HepG2 (cell line): ENCODE measurements around the gene ESR2. TPM values are rescaled to one million over a fixed set of nuclear protein-coding genes. Genes with fewer than 3 reads are reported as not detected.

ENCODE experiments used
- ATAC-seq: fragments of 200-7000 bp; cut with Tn5 transposase; 3 replicates; pipeline ENCODE4 v1.9.1; 2020; ENCODE audit warnings: mild to moderate bottlenecking, moderate library complexity
- BruUV-seq: library from RNA; stranded (reverse); fragments of 400-500 nt; replicated peaks from 2 replicates; lab custom pipeline; 2021; lab: Mats Ljungman, UMichigan
- CTCF ChIA-PET: fragments of 300-600 bp; formaldehyde crosslinking; extraction: SDS; loops from one replicate; lab custom pipeline; 2021; ENCODE audit warnings: low total read pairs, inconsistent platforms, low intra/inter-chr PET ratio; lab: Yijun Ruan, JAX
- POLR2A ChIA-PET: fragments of 350-600 bp; sonication (Branson Sonifier 250); formaldehyde crosslinking; loops from one replicate; lab custom pipeline; 2020; ENCODE audit warnings: antibody characterized with exemption, inconsistent platforms; lab: Yijun Ruan, JAX
- DNase-seq: peaks from one replicate; pipeline ENCODE4 v3.0.0-alpha.2; 2015; ENCODE audit warnings: low spot score
- FAIRE-seq: peaks from 3 replicates; lab custom pipeline; 2011; peaks lifted over from hg19 to GRCh38; lab: Jason Lieb, UNC
- H2AFZ ChIP-seq: one replicate; pipeline ENCODE4 v1.6.1; 2011; ENCODE audit warnings: low read length, inconsistent platforms
- H3K27ac ChIP-seq: fragments of 300-600 bp; 3 replicates; pipeline ENCODE4 v1.8.0; 2011; ENCODE audit warnings: mixed run types, mild to moderate bottlenecking, mixed read lengths, low read length, inconsistent platforms; ENCODE audit not compliant: insufficient read depth; ENCODE audit errors: extremely low read length
- H3K27me3 ChIP-seq, 2 experiments: fragments of 200-600 bp in 1 of 2; 2 replicates in 1 of 2; 3 replicates in 1 of 2; pipeline versions ENCODE4 v1.6.0 to v1.8.0; 2011; ENCODE audit warnings: low read length in 2 of 2, mild to moderate bottlenecking in 2 of 2, moderate library complexity in 2 of 2, inconsistent platforms in 1 of 2; ENCODE audit not compliant: insufficient read depth in 2 of 2, control insufficient read depth in 1 of 2
- H3K36me3 ChIP-seq, 2 experiments: fragments of 200-600 bp in 1 of 2; replicated peaks in 1 of 2; 2 replicates in 1 of 2; 3 replicates in 1 of 2; pipeline versions ENCODE4 v1.5.1 to v1.8.0; 2011; ENCODE audit warnings: low read length in 2 of 2, inconsistent platforms in 1 of 2; ENCODE audit not compliant: insufficient read depth in 2 of 2, control insufficient read depth in 1 of 2
- H3K4me1 ChIP-seq: 2 replicates; pipeline ENCODE4 v1.5.1; 2012; ENCODE audit warnings: low read length, inconsistent platforms; ENCODE audit not compliant: insufficient read depth
- H3K4me2 ChIP-seq: 2 replicates; pipeline ENCODE4 v1.6.0; 2011; ENCODE audit warnings: low read depth, low read length, inconsistent platforms
- H3K4me3 ChIP-seq, 3 experiments: fragments of 200-600 bp in 1 of 3; sonication (generic), shearing (Covaris generic) in 1 of 3; replicated peaks in 1 of 3; 2 replicates each; pipeline ENCODE4 v1.5.1; 2011 to 2016; ENCODE audit warnings: low read length in 3 of 3, inconsistent platforms in 2 of 3, low read depth in 2 of 3, mild to moderate bottlenecking in 2 of 3, control low read depth in 1 of 3, mixed read lengths in 1 of 3; ENCODE audit not compliant: insufficient read depth in 1 of 3
- H3K79me2 ChIP-seq: one replicate; pipeline ENCODE4 v1.6.1; 2011; ENCODE audit warnings: low read length, inconsistent platforms; ENCODE audit not compliant: insufficient read depth
- H3K9ac ChIP-seq: 2 replicates; pipeline ENCODE4 v1.6.0; 2011; ENCODE audit warnings: mild to moderate bottlenecking, low read depth, low read length, inconsistent platforms; ENCODE audit not compliant: insufficient read depth
- H3K9me3 ChIP-seq: 2 replicates; pipeline ENCODE4 v1.5.1; 2012; ENCODE audit warnings: mild to moderate bottlenecking, low read length
- H4K20me1 ChIP-seq: 2 replicates; pipeline ENCODE4 v1.6.0; 2011; ENCODE audit warnings: inconsistent platforms, mild to moderate bottlenecking, low read length, moderate library complexity; ENCODE audit not compliant: insufficient read depth
- AGO1 ChIP-seq: fragments of 200-400 bp; formaldehyde crosslinking; IDR thresholded peaks from 2 replicates; pipeline ENCODE4 v1.6.1; 2017; ENCODE audit warnings: mild to moderate bottlenecking, low read depth, low read length, moderate library complexity; ENCODE audit not compliant: poor library complexity, severe bottlenecking
- CENPT ChIP-seq: sonication (generic); formaldehyde crosslinking; IDR thresholded peaks from 2 replicates; pipeline ENCODE4 v1.8.0; 2022; ENCODE audit warnings: low read depth, mild to moderate bottlenecking, moderate library complexity, missing genetic modification reagents
- CSRNP1 ChIP-seq: sonication (generic); formaldehyde crosslinking; IDR thresholded peaks from 2 replicates; pipeline ENCODE4 v1.8.1; 2023; ENCODE audit warnings: mild to moderate bottlenecking, missing genetic modification reagents
- SIN3B ChIP-seq: fragments of 150-350 bp; IDR thresholded peaks from 2 replicates; pipeline ENCODE4 v1.6.1; 2014; ENCODE audit warnings: low read length
- ZMYM3 ChIP-seq: sonication (generic); formaldehyde crosslinking; IDR thresholded peaks from 2 replicates; pipeline ENCODE4 v1.5.1; 2020; ENCODE audit warnings: mild to moderate bottlenecking, missing genetic modification reagents
- ZNF629 ChIP-seq: sonication (generic); formaldehyde crosslinking; conservative IDR thresholded peaks from 2 replicates; pipeline ENCODE4 v1.5.0; 2020; ENCODE audit warnings: missing genetic modification reagents
- ZNF674 ChIP-seq: sonication (generic); formaldehyde crosslinking; IDR thresholded peaks from 2 replicates; pipeline ENCODE4 v1.5.0; 2020; ENCODE audit warnings: low read depth, mild to moderate bottlenecking, missing genetic modification reagents
- ZNF775 ChIP-seq: sonication (generic); formaldehyde crosslinking; IDR thresholded peaks from 2 replicates; pipeline ENCODE4 v1.4.0; 2020; ENCODE audit warnings: missing genetic modification reagents, mild to moderate bottlenecking, moderate library complexity, borderline replicate concordance
- WGBS: methylation state at CpG from one replicate; pipeline ENCODE4 v1.1.6; 2017; ENCODE audit warnings: low lambda C conversion rate; 5-methylcytosine and 5-hydroxymethylcytosine counted together
- in situ Hi-C: cut with HindIII; loops from 2 replicates; pipeline ENCODE4 v1.10.0; 2017; ENCODE audit warnings: low pct_unique_long_range_greater_than_20kb; ENCODE audit not compliant: extremely low pct_ligation_motif_present
- intact Hi-C: fragments of 100-400 bp; cut with micrococcal nuclease; formaldehyde crosslinking; loops from one replicate; pipeline ENCODE4 v1.10.0; 2022; ENCODE audit not compliant: unreplicated experiment
- polyA plus RNA-seq, 8 experiments: library from polyadenylated mRNA; depleted of rRNA in 3 of 8; stranded (reverse) in 7 of 8; unstranded in 1 of 8; fragments of >200 nt; fragmentation: Illumina TruSeq in 4 of 8; extraction: Trizol in 4 of 8; gene quantifications; 2 replicates each; pipeline versions ENCODE4 v1.2.1 to v1.2.3, GENCODE V29; 2011 to 2016; ENCODE audit warnings: low read depth in 4 of 8, missing spikeins in 1 of 8, mixed read lengths in 1 of 8; ENCODE audit not compliant: insufficient read depth in 1 of 8
- total RNA-seq, 5 experiments: library from RNA; depleted of rRNA; stranded (reverse); fragments of >200 nt; fragmentation: Illumina TruSeq; extraction: Trizol; gene quantifications; 2 replicates each; pipeline ENCODE4 v1.2.3, GENCODE V29; 2016; ENCODE audit warnings: low read depth in 1 of 5

Gene ESR2
- total and polyA plus RNA-seq, 2 of the 13 experiments (the other 11 are each of a cell fraction or from before 2014, with no cell fraction given), result 0.01 to 0.04 TPM

DNA sequence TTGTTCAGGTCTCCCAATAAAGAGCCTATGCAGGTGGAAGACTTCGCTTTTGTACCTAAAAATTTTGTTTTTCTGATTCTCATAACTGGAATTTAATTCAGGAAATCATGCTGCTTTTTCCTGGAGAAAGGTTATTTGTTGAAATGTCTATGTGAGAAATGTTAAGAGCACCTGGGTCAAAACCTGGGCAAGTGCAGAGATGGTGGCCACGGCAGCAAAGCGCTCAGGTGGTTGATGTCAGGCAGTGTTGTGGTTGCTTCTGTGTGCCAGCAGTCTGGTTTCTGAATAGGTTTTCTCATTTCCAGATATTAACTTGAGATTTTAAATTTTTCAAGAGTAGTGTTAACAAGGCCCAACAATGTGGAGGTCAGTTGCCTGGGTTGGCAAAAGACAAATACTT, 96.2 kb downstream of the ESR2 start (continued):
- TF ChIP-seq CSRNP1 (CRISPR knock-in tag) (no peak), ZMYM3 (CRISPR knock-in tag) (no peak)

- intact Hi-C loops (no loop called here), in situ Hi-C loops (no loop called here)
- no peak for TF ChIP-seq ZNF775
- no peak for TF ChIP-seq CENPT
- no peak for TF ChIP-seq ZNF674 (CRISPR knock-in tag)
- no peak for TF ChIP-seq AGO1
- no peak for TF ChIP-seq SIN3B
- TF ChIP-seq ZNF629 (CRISPR knock-in tag), result no peak
- H2AFZ ChIP-seq, result no peak overlapping the region
- FAIRE-seq (no peak), DNase-seq (no peak), ATAC-seq (no peak)
- WGBS, result 91% methylated on average over 20 of the region's 20 CpGs
- H3K36me3 ChIP-seq, result no peaks in the 10 kb centered on the region
- H3K4me2 ChIP-seq, result no peak overlapping the region
- no peak overlapping the region for H3K9ac ChIP-seq
- no peaks in the 10 kb centered on the region for H3K9me3 ChIP-seq
- peaks cover 13% of the 10 kb centered on the region for H3K4me1 ChIP-seq
- no peak overlapping the region for H3K27ac ChIP-seq
- H3K79me2 ChIP-seq, result no peaks in the 10 kb centered on the region
- H3K4me3 ChIP-seq, result no peak overlapping the region
- ChIA-PET CTCF (no interaction called here), POLR2A (no interaction called here)
- BruUV-seq, result no TSS peak
- H4K20me1 ChIP-seq, result no peaks in the 10 kb centered on the region
- no peaks in the 10 kb centered on the region for H3K27me3 ChIP-seq
These were observed 97.3 kb downstream of the ESR2 start for GRCh38 chr14:64196814-64197411.
